HepG2 (cell line): Measurements from ENCODE around the gene SWI5. TPM values are rescaled to one million over a fixed set of nuclear protein-coding genes. Genes with fewer than 3 reads are reported as not detected.

Experiments used
- BCLAF1 ChIP-seq: fragments of 450-650 bp; IDR thresholded peaks from 2 replicates; pipeline ENCODE4 v1.6.1; 2017; ENCODE audit warnings: mild to moderate bottlenecking
- CBX1 ChIP-seq: IDR thresholded peaks from one replicate; pipeline ENCODE4 v1.6.1; 2016; ENCODE audit warnings: antibody characterized with exemption, low read depth
- ELF1 ChIP-seq: sonication (generic); formaldehyde crosslinking; IDR thresholded peaks from 2 replicates; pipeline ENCODE4 v1.4.0; 2020; ENCODE audit warnings: missing genetic modification reagents
- FOSL2 ChIP-seq: sonication (generic); formaldehyde crosslinking; IDR thresholded peaks from 2 replicates; pipeline ENCODE4 v1.4.0; 2020; ENCODE audit warnings: missing genetic modification reagents
- GTF3A ChIP-seq: sonication (generic); formaldehyde crosslinking; conservative IDR thresholded peaks from 2 replicates; pipeline ENCODE4 v1.4.0; 2020; ENCODE audit warnings: mild to moderate bottlenecking, missing genetic modification reagents
- HIVEP1 ChIP-seq: sonication (generic); formaldehyde crosslinking; IDR thresholded peaks from 2 replicates; pipeline ENCODE4 v1.4.0; 2020; ENCODE audit warnings: mild to moderate bottlenecking, missing genetic modification reagents
- NCOA5 ChIP-seq: sonication (generic); formaldehyde crosslinking; IDR thresholded peaks from 2 replicates; pipeline ENCODE4 v1.4.0; 2020; ENCODE audit warnings: missing genetic modification reagents
- NFE2L1 ChIP-seq: sonication (generic); formaldehyde crosslinking; IDR thresholded peaks from 2 replicates; pipeline ENCODE4 v1.4.0; 2020; ENCODE audit warnings: missing genetic modification reagents, mild to moderate bottlenecking, borderline replicate concordance
- SMAD3 ChIP-seq: sonication (generic); formaldehyde crosslinking; IDR thresholded peaks from 2 replicates; pipeline ENCODE4 v1.4.0; 2020; ENCODE audit warnings: missing genetic modification reagents
- SMARCE1 ChIP-seq: fragments of 450-650 bp; IDR thresholded peaks from 2 replicates; pipeline ENCODE4 v1.6.1; 2017; ENCODE audit warnings: borderline replicate concordance
- ZBED4 ChIP-seq: sonication (generic); formaldehyde crosslinking; IDR thresholded peaks from 2 replicates; pipeline ENCODE4 v1.4.0; 2020; ENCODE audit warnings: missing genetic modification reagents, borderline replicate concordance
- ZNF362 ChIP-seq: sonication (generic); formaldehyde crosslinking; IDR thresholded peaks from 2 replicates; pipeline ENCODE4 v1.4.0; 2020; ENCODE audit warnings: missing genetic modification reagents, mild to moderate bottlenecking, borderline replicate concordance
- ZNF562 ChIP-seq: sonication (generic); formaldehyde crosslinking; IDR thresholded peaks from 2 replicates; pipeline ENCODE4 v1.8.0; 2022; ENCODE audit warnings: missing genetic modification reagents, borderline replicate concordance
- ZNF761 ChIP-seq: sonication (generic); formaldehyde crosslinking; conservative IDR thresholded peaks from 2 replicates; pipeline ENCODE4 v1.4.0; 2020; ENCODE audit warnings: mild to moderate bottlenecking, missing genetic modification reagents
- ZNF782 ChIP-seq: sonication (generic); formaldehyde crosslinking; IDR thresholded peaks from 2 replicates; pipeline ENCODE4 v1.4.0; 2020; ENCODE audit warnings: missing genetic modification reagents, mild to moderate bottlenecking, borderline replicate concordance
- ZSCAN12 ChIP-seq: sonication (generic); formaldehyde crosslinking; IDR thresholded peaks from 2 replicates; pipeline ENCODE4 v1.9.0; 2021; ENCODE audit warnings: mild to moderate bottlenecking, missing genetic modification reagents
- polyA plus RNA-seq, 8 experiments: library from polyadenylated mRNA; depleted of rRNA in 3 of 8; stranded (reverse) in 7 of 8; unstranded in 1 of 8; fragments of >200 nt; fragmentation: Illumina TruSeq in 4 of 8; extraction: Trizol in 4 of 8; gene quantifications; 2 replicates each; pipeline versions ENCODE4 v1.2.1 to v1.2.3, GENCODE V29; 2011 to 2016; ENCODE audit warnings: low read depth in 4 of 8, missing spikeins in 1 of 8, mixed read lengths in 1 of 8; ENCODE audit not compliant: insufficient read depth in 1 of 8
- total RNA-seq, 5 experiments: library from RNA; depleted of rRNA; stranded (reverse); fragments of >200 nt; fragmentation: Illumina TruSeq; extraction: Trizol; gene quantifications; 2 replicates each; pipeline ENCODE4 v1.2.3, GENCODE V29; 2016; ENCODE audit warnings: low read depth in 1 of 5
- TF ChIP-seq, protein P1 (sequence below): fragments of 450-650 bp; IDR thresholded peaks from 2 replicates; pipeline ENCODE4 v1.6.1; 2016
- TF ChIP-seq, protein P2 (sequence below): sonication (generic); formaldehyde crosslinking; IDR thresholded peaks from 2 replicates; pipeline ENCODE4 v1.5.1; 2020; ENCODE audit warnings: missing genetic modification reagents, mild to moderate bottlenecking, borderline replicate concordance

Gene SWI5
- total and polyA plus RNA-seq, 2 of the 13 experiments (the other 11 are each of a cell fraction or from before 2014, with no cell fraction given) = 39.2 to 41.0 TPM

DNA sequence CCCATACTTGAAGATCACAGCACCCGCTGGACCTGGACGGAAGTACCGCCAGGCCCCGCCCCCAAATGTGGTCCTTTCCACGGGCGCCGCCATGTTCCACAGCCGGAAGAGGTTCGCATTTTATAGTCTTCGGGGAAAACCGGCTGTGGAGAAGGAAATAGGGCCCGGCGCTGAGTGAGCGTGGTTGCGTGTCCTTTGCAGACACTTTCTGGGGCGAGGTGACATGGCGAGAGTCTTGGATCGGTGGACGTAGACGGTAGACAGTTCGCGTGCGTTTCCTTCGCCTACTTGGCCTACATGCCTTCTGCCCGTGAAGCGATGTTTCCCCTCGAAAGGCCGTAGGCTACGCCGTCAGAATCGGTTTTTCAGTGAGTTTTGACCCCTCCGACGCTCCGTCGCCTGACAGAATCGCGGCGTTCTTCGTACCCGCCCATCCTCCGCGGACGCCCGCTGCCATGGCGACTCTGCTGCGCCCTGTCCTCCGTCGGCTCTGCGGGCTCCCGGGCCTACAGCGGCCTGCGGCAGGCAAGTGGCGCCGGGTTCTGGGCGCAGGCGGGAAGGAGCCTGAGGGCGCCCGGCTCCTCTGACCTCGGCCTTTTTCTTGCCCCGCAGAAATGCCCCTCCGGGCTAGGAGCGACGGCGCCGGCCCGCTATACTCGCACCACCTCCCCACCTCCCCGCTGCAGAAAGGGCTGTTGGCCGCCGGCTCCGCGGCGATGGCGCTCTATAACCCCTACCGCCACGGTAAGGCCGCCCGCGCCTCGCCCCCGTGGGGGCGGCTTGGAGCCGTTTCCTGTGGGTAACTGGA is 46.5 kb downstream of the SWI5 start, which contains the start of the genes COQ4 and TRUB2 (continued):
- TF ChIP-seq, protein P1, sequence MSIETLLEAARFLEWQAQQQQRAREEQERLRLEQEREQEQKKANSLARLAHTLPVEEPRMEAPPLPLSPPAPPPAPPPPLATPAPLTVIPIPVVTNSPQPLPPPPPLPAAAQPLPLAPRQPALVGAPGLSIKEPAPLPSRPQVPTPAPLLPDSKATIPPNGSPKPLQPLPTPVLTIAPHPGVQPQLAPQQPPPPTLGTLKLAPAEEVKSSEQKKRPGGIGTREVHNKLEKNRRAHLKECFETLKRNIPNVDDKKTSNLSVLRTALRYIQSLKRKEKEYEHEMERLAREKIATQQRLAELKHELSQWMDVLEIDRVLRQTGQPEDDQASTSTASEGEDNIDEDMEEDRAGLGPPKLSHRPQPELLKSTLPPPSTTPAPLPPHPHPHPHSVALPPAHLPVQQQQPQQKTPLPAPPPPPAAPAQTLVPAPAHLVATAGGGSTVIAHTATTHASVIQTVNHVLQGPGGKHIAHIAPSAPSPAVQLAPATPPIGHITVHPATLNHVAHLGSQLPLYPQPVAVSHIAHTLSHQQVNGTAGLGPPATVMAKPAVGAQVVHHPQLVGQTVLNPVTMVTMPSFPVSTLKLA = peak; percentile 56
- TF ChIP-seq CBX1 (no peak), FOSL2 (CRISPR knock-in tag) (peak; percentile 59; the same call in 1 of the 2 replicates), SMAD3 (CRISPR knock-in tag) (peak; percentile 40), NCOA5 (no peak), SMARCE1 (no peak), ZNF782 (CRISPR knock-in tag) (0 out of 2 replicates have a peak, but pooled peaks have one; percentile 42), ELF1 (CRISPR knock-in tag) (peak; percentile 81), ZNF362 (no peak), ZNF562 (CRISPR knock-in tag) (no peak), GTF3A (0 out of 2 replicates have a peak, but pooled peaks have one; percentile 42), ZBED4 (no peak), BCLAF1 (no peak), ZSCAN12 (CRISPR knock-in tag) (peak; percentile 36), HIVEP1 (peak; percentile 55; the same call in 1 of the 2 replicates), NFE2L1 (0 out of 2 replicates have a peak, but pooled peaks have one; percentile 49), ZNF761 (peak; percentile 79)
- TF ChIP-seq, protein P2, sequence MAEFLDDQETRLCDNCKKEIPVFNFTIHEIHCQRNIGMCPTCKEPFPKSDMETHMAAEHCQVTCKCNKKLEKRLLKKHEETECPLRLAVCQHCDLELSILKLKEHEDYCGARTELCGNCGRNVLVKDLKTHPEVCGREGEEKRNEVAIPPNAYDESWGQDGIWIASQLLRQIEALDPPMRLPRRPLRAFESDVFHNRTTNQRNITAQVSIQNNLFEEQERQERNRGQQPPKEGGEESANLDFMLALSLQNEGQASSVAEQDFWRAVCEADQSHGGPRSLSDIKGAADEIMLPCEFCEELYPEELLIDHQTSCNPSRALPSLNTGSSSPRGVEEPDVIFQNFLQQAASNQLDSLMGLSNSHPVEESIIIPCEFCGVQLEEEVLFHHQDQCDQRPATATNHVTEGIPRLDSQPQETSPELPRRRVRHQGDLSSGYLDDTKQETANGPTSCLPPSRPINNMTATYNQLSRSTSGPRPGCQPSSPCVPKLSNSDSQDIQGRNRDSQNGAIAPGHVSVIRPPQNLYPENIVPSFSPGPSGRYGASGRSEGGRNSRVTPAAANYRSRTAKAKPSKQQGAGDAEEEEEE (CRISPR knock-in tag) = 0 out of 2 replicates have a peak, but pooled peaks have one; percentile 40
